Lower leg skin (tissue), 3 donors: ENCODE data around the gene RASSF5.

Experiments used
- CTCF ChIP-seq, 3 donors: fragments of 450-650 bp; IDR thresholded peaks; one replicate each; pipeline ENCODE4 v1.5.1; 2016; ENCODE audit warnings: antibody characterized with exemption in 3 of 3, mild to moderate bottlenecking in 3 of 3, moderate library complexity in 2 of 3
- POLR2A ChIP-seq, 2 donors: fragments of 450-650 bp; IDR thresholded peaks; one replicate each; pipeline ENCODE4 v1.6.1; 2016 to 2017; ENCODE audit warnings: antibody characterized with exemption in 2 of 2, mild to moderate bottlenecking in 1 of 2, moderate library complexity in 1 of 2

GRCh38 chr1:206586501-206587445 lies 79.4 kb downstream of the RASSF5 start:
- TF ChIP-seq CTCF (IDR thresholded peaks at IDR 0.05) (no peak), POLR2A (IDR thresholded peaks at IDR 0.05) (no peak)
